ENCODE data around the gene CDH13.

GRCh38 chr16:83117810-83118209 is 491.0 kb downstream of the CDH13 start:
- TF ChIP-seq CTCF (conservative IDR thresholded peaks at IDR 0.05; ENCODE audit: low read depth in 2 of 2) (no peak), POLR2AphosphoS5 (IDR thresholded peaks at IDR 0.05; ENCODE audit: low read depth) (no peak), EZH2phosphoT487 (IDR thresholded peaks at IDR 0.05; ENCODE audit: unreplicated experiment) (no peak), JUNB (IDR thresholded peaks at IDR 0.05; ENCODE audit: unreplicated experiment) (no peak), EZH2 (IDR thresholded peaks at IDR 0.05; ENCODE audit: low read depth, unreplicated experiment) (no peak), ZNF331 (CRISPR knock-in tag; IDR thresholded peaks at IDR 0.05; ENCODE audit: low read depth) (no peak), CREB1 (CRISPR knock-in tag; IDR thresholded peaks at IDR 0.05; ENCODE audit: low read depth) (no peak), ZNF462 (CRISPR knock-in tag; IDR thresholded peaks at IDR 0.05) (no peak), REST (IDR thresholded peaks at IDR 0.05; ENCODE audit: unreplicated experiment) (no peak)

Measured in GM23338 (cell line).